ENCODE measurements around the gene MMP21. TPM values are rescaled to one million over a fixed set of nuclear protein-coding genes. Genes with fewer than 3 reads are reported as not detected.

The MMP21 gene
- total RNA-seq, 1 experiment from 2014 or later = not detected

DNA sequence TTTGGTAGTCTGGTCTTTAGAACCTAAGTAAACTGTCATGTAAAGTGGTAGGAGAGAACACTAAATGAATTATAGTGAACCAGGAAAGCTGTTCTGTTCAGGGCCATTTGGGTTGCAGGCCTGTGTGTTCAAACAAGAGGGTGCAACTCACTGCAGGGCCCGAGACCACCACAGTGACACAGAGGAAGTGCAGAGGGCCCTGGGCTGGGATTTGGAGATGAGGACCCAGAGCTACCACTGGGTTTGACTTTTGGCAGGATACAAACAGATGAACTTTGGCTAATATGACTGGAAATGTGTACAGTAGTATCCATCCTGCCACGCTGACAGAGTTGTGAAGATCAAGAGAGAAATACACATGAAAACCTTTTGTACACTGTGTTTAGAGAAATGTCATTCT lies 9.8 kb downstream of the MMP21 start:
- Histone ChIP-seq H3K4me2 (ENCODE audit: insufficient read depth, insufficient read length, low read length) (no peak overlapping the region), H3K14ac (ENCODE audit: insufficient read depth, low read length) (no peak overlapping the region), H2AK5ac (ENCODE audit: insufficient read length, low read length) (no peak overlapping the region), H3K4ac (ENCODE audit: low read depth, low read length) (no peak overlapping the region), H4K5ac (ENCODE audit: insufficient read length, low read depth, low read length) (no peak overlapping the region), H2BK120ac (ENCODE audit: low read depth, low read length, poor library complexity, severe bottlenecking) (no peak overlapping the region), H4K20me1 (ENCODE audit: control insufficient read depth, insufficient read depth, insufficient read length) (no peaks in the 10 kb centered on the region), H3T11ph (ENCODE audit: low read length) (no peak overlapping the region), H2BK20ac (ENCODE audit: low read depth, low read length, poor library complexity, severe bottlenecking) (no peak overlapping the region), H3K79me2 (ENCODE audit: insufficient read depth, low read length) (no peaks in the 10 kb centered on the region), H4K8ac (replicated peaks; ENCODE audit: insufficient read length, low read depth, low read length) (no peak overlapping the region), H3K18ac (ENCODE audit: insufficient read length, low read depth, low read length) (no peak overlapping the region), H4K91ac (ENCODE audit: insufficient read length, low read depth, low read length) (no peak overlapping the region), H3K27ac (ENCODE audit: insufficient read length, low read depth, low read length) (no peak overlapping the region), H3K9me3 (ENCODE audit: control insufficient read depth, low read depth, low read length) (no peaks in the 10 kb centered on the region), H2BK5ac (ENCODE audit: insufficient read length, low read length) (no peak overlapping the region), H2BK12ac (ENCODE audit: insufficient read length, low read depth, low read length) (no peak overlapping the region), H2AFZ (ENCODE audit: low read length) (no peak overlapping the region), H3K79me1 (ENCODE audit: insufficient read depth, low read depth, low read length, poor library complexity, severe bottlenecking) (no peaks in the 10 kb centered on the region), H2BK15ac (ENCODE audit: low read depth, low read length) (no peak overlapping the region), H3K27me3 (ENCODE audit: insufficient read depth, low read length) (no peaks in the 10 kb centered on the region), H3K4me1 (ENCODE audit: insufficient read depth, low read length) (no peaks in the 10 kb centered on the region; the same call in 1 of the 2 replicates), H3K23ac (ENCODE audit: insufficient read length, low read depth, low read length) (no peak overlapping the region), H3K56ac (ENCODE audit: insufficient read length, low read depth, low read length) (no peak overlapping the region), H3K23me2 (ENCODE audit: insufficient read length, low read depth, low read length, poor library complexity, severe bottlenecking) (no peaks in the 10 kb centered on the region), H3K9ac (ENCODE audit: extremely low read depth, insufficient read length, low read length) (no peak overlapping the region)
- Mint-ChIP-seq H3K27ac (no peak overlapping the region; a peak in 2 of 7 replicates), H3K4me1 (peaks cover 14 to 23% of the 10 kb centered on the region in 2 experiments), H3K36me3 (ENCODE audit: insufficient read depth in 1 of 3, low read depth in 3 of 3) (peaks cover 19 to 49% (median 25%) of the 10 kb centered on the region in 3 experiments; a peak in 6 of 7 replicates), H3K9me3 (no peaks in the 10 kb centered on the region), H3K4me3 (no peak overlapping the region), H3K27me3 (ENCODE audit: low read depth) (no peaks in the 10 kb centered on the region)
- WGBS (ENCODE audit: extremely low coverage, insufficient read length, low lambda C conversion rate) = no CpG with 5 or more reads among the region's 2 CpGs
- DNase-seq = no peak
- no peak for TF ChIP-seq CTCF (conservative IDR thresholded peaks at IDR 0.05)

All from H9 (cell line).